Placental pericyte (primary cell): Measurements from ENCODE around the gene KCNE2. TPM values are rescaled to one million over a fixed set of nuclear protein-coding genes. Genes with fewer than 3 reads are reported as not detected.

Source experiments
- total RNA-seq: library from RNA; depleted of rRNA; stranded (reverse); fragments of >200 nt; gene quantifications from 2 replicates; pipeline ENCODE4 v1.2.3, GENCODE V29; 2012

The KCNE2 gene, protein sequence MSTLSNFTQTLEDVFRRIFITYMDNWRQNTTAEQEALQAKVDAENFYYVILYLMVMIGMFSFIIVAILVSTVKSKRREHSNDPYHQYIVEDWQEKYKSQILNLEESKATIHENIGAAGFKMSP
- 0.14 TPM in 1 of 2 replicates, not detected in the other for total RNA-seq

GRCh38 chr21:34363733-34364132 lies at the start of gene KCNE2:
TSS of gene KCNE2 (plus strand) at chr21:34364006. CDS start at chr21:34370479, 6,473 bp downstream.

DNA sequence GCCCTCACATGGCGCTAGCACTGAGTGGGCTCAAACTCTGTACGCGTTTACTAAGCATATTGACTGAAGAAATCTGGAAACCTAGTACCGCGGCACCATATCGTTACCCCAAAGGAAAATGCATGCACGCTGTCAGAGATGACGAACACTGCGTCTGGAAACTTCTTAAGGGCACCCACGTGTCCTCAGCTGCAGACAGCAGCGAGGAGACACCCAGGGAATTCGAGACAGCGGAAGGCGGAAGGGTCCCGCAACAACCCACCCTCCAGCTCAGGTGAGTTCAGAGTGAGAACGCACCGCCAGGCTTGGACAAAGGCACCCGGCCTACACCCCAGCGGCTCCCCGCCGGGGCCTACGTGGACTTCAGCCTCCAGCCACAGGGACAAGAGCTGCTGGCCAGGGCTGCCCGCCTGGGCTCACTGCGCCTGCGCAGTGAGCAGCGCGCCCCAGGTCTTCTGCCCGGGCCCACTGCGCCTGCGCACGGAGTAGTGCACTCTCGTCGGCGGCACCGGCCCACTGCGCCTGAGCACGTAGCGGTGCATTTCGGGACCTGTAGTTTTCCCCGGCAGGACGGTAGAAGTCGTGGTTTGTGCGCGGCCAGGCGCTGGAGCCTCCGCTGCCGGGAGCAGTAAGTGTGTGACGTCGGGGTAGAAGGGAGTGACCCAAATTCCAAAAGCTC lies 11.3 kb downstream of the KCNE2 start, which contains the start of gene SMIM11:
Gene SMIM11, plus strand, starts transcription at position 568 of the 679 bp plus-strand sequence. CDS start 3,998 bp downstream, outside the sequence.

Other genes starting within 250 kb of the KCNE2 start
- 5.0 and 9.4 TPM in 2 replicates for gene SMIM11, start 11.5 kb downstream of the KCNE2 start, total RNA-seq
- not detected in 2 replicates for gene SMIM34, start 59.9 kb downstream of the KCNE2 start, total RNA-seq
- gene KCNE1, start 148.2 kb downstream of the KCNE2 start, total RNA-seq: 0.43 and 1.3 TPM in 2 replicates